Uterus (tissue), 4 donors: ENCODE measurements around the gene MOCS3. TPM values are rescaled to one million over a fixed set of nuclear protein-coding genes. Genes with fewer than 3 reads are reported as not detected.

Experiments
- DNase-seq, 2 donors: peaks; one replicate each; pipeline ENCODE4 v3.0.0-alpha.2; 2019 to 2020
- H3K27ac ChIP-seq, 2 donors: fragments of 200-600 bp; sonication (generic); 1 replicate in 1 of 2; 2 replicates in 1 of 2; pipeline ENCODE4 v1.5.1; 2016 to 2018
- H3K27me3 ChIP-seq, 2 donors: fragments of 200-600 bp; sonication (generic); one replicate each; pipeline ENCODE4 v1.5.1; 2018 to 2019; ENCODE audit warnings: control low read depth in 1 of 2
- H3K36me3 ChIP-seq, 2 donors: fragments of 200-600 bp; sonication (generic); one replicate each; pipeline ENCODE4 v1.5.1; 2019; ENCODE audit warnings: control low read depth in 1 of 2
- H3K4me1 ChIP-seq, 2 donors: fragments of 200-600 bp; sonication (generic); one replicate each; pipeline ENCODE4 v1.5.1; 2018 to 2019; ENCODE audit warnings: control low read depth in 1 of 2
- H3K4me3 ChIP-seq, 2 donors: fragments of 200-600 bp; sonication (generic); 1 replicate in 1 of 2; 2 replicates in 1 of 2; pipeline ENCODE4 v1.5.1; 2018 to 2019; ENCODE audit warnings: mild to moderate bottlenecking in 1 of 2
- H3K9me3 ChIP-seq, 2 donors: fragments of 200-600 bp; sonication (generic); one replicate each; pipeline ENCODE4 v1.5.1; 2019; ENCODE audit warnings: control low read depth in 1 of 2
- POLR2A ChIP-seq, 2 donors: fragments of 450-650 bp; IDR thresholded peaks; one replicate each; pipeline ENCODE4 v1.6.1; 2016; ENCODE audit warnings: antibody characterized with exemption in 2 of 2, mild to moderate bottlenecking in 1 of 2, moderate library complexity in 1 of 2
- intact Hi-C: fragments of 100-400 bp; cut with DNase I; formaldehyde crosslinking; loops from one replicate; pipeline ENCODE4 v1.15.1; 2023; ENCODE audit warnings: low total_unique reads
- total RNA-seq, 4 donors: library from RNA; depleted of rRNA in 3 of 4; stranded (reverse); fragments of >200 nt in 3 of 4; gene quantifications; one replicate each; pipeline versions ENCODE4 v1.1.0 to v1.2.4, GENCODE V29; 2014 to 2023
- TF ChIP-seq, protein P1 (sequence below), 4 experiments: fragments of 200-600 bp in 2 of 4; fragments of 450-650 bp in 2 of 4; sonication (generic) in 2 of 4; IDR thresholded peaks; one replicate each; pipeline ENCODE4 v1.5.1; 2016 to 2019; ENCODE audit warnings: antibody characterized with exemption in 4 of 4, mild to moderate bottlenecking in 2 of 4, moderate library complexity in 1 of 4
- donor health status: DM: yes; HTN: yes; CAD: no.

MOCS3 gene
- total RNA-seq, 4 donors from 2014 or later = 0.59 to 8.2 (median 5.9) TPM

DNA sequence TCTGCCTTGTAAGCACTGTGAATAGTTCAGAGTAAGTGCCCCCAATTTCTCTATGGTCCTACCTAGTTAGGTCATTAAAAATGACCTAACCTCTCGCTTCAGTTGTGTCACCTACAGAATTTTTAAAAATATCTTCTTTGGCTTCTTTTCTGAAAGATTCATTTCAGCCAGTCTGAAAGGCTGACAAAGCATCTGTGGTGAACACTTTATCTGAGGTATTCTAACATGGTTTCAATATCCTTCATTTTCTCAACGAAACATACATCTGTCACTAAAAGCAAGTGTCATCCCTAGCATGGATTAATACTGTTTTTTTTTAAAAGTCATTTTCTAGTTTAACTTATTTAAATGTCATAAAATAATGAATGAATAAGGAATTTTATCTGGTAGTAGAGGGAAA lies 5.4 kb upstream of the MOCS3 start:
- no peaks in the 10 kb centered on the region for H3K27me3 ChIP-seq
- no peak overlapping the region for H3K27ac ChIP-seq
- H3K36me3 ChIP-seq = no peaks in the 10 kb centered on the region
- TF ChIP-seq POLR2A (IDR thresholded peaks at IDR 0.05) = no peak
- TF ChIP-seq, protein P1, sequence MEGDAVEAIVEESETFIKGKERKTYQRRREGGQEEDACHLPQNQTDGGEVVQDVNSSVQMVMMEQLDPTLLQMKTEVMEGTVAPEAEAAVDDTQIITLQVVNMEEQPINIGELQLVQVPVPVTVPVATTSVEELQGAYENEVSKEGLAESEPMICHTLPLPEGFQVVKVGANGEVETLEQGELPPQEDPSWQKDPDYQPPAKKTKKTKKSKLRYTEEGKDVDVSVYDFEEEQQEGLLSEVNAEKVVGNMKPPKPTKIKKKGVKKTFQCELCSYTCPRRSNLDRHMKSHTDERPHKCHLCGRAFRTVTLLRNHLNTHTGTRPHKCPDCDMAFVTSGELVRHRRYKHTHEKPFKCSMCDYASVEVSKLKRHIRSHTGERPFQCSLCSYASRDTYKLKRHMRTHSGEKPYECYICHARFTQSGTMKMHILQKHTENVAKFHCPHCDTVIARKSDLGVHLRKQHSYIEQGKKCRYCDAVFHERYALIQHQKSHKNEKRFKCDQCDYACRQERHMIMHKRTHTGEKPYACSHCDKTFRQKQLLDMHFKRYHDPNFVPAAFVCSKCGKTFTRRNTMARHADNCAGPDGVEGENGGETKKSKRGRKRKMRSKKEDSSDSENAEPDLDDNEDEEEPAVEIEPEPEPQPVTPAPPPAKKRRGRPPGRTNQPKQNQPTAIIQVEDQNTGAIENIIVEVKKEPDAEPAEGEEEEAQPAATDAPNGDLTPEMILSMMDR (IDR thresholded peaks at IDR 0.05) = no peak
- DNase-seq = no peak
- no peaks in the 10 kb centered on the region for H3K9me3 ChIP-seq
- intact Hi-C loops = no loop called here
- no peak overlapping the region for H3K4me3 ChIP-seq
- peaks cover 0 to 3% of the 10 kb centered on the region in 2 donors for H3K4me1 ChIP-seq

DNA sequence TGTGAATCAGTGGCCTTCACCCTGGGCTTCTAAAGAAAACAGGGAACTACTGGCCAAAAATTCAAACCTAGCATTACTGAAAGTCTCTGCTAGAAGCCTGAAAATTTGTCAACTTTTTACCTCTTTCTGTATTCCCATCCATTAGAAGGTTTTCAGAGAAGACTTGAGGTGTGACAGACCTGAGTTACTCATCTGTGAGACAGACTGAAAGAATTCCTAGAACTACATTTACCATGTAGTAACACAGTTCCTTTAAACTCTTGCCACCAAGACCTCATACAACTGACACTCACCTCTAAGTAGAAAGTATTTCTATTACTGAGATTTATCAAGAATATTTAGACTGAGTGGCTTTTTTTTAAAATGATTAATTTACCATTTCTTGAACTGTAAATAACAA lies 4.8 kb upstream of the MOCS3 start:
- Histone ChIP-seq H3K4me3 (no peak overlapping the region), H3K27ac (no peak overlapping the region), H3K4me1 (peaks cover 0 to 3% of the 10 kb centered on the region in 2 donors), H3K9me3 (no peaks in the 10 kb centered on the region), H3K27me3 (no peaks in the 10 kb centered on the region), H3K36me3 (no peaks in the 10 kb centered on the region)
- intact Hi-C loops = no loop called here
- TF ChIP-seq, protein P1 (IDR thresholded peaks at IDR 0.05) = no peak
- TF ChIP-seq POLR2A (IDR thresholded peaks at IDR 0.05) = no peak
- DNase-seq = no peak

DNA sequence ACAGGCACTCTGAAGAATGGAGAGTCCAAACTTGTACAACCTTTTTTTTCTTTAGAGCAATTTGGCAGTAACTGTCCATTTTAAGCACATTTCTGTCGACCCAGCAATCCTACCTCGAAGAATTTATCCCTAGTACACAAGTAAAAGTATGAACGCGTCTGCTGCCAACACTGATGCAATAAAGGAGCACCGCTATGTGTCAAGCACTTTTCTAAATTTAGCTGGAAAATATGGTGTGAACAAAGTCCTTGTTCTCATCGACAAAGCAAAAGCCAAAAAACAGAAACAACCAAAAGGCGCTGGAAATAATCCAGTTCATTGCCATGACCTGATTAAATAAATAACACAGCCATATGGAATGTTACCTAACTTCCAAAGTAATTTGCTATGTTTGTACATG lies 1.3 kb upstream of the MOCS3 start:
- Histone ChIP-seq H3K27ac (no peak overlapping the region), H3K9me3 (no peaks in the 10 kb centered on the region), H3K4me1 (peaks cover 0 to 13% of the 10 kb centered on the region in 2 donors), H3K27me3 (no peaks in the 10 kb centered on the region), H3K4me3 (peak overlapping the region; percentile 89 to 97), H3K36me3 (no peaks in the 10 kb centered on the region)
- no peak for DNase-seq
- no peak for TF ChIP-seq POLR2A (IDR thresholded peaks at IDR 0.05)
- TF ChIP-seq, protein P1 (IDR thresholded peaks at IDR 0.05) = no peak
- intact Hi-C loops = no loop called here

DNA sequence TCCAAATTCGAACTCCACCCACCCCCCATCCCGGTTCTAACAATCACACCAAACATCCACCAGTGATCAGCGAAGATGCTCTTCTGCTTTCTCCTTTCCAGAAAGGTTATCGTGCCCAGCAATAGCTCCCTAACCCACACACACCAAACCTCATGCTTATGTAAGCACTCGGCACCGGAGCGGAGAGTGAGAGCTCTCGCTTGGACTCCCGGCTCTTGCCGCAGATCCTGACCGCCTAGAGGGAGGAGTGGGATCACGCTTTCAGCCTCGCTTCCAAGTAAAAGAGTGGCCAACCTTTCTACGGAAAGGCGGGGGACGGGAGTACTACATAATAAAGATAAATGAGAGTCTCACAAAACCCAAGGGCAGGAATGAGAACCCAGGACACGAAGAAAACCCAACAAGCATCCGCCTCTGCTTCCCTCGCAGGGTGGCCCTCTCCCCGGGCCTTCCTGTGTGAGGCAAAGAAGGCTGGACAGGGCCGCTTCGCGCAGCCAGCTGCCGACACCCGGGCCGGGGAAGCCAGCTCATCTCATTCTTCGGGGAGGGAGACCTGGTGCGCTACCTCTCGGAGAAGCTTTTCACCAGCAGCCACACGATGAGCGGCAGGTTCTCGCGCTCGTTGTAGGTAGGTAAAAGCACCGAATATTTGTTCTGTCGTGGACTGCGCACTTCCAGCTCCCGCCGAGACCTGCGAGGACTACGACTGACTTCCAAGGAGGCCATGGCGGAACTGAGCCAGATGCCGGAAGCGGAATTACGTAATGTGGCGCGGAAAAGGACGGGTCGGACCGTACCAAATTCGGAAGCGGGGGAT lies 612 bp upstream of the MOCS3 start, which contains the start of gene DPM1:
Gene DPM1, minus strand, starts transcription at position 735 of the 817 bp plus-strand sequence. Its CDS starts 9 bp downstream, at position 726.
- H3K27ac ChIP-seq = peak within 1 kb of the TSS; percentile 88 to 93
- intact Hi-C loops = no loop called here

More for the DNA sequence above, 612 bp upstream of the MOCS3 start, which contains the start of gene DPM1:
- peak; percentile 87 to 89 for DNase-seq
- Histone ChIP-seq H3K4me1 (peaks cover 0 to 13% of the 10 kb centered on the region in 2 donors), H3K36me3 (no peaks in the 10 kb centered on the region), H3K4me3 (peak within 1 kb of the TSS; percentile 89 to 97), H3K9me3 (no peaks in the 10 kb centered on the region), H3K27me3 (no peaks in the 10 kb centered on the region)
- TF ChIP-seq, protein P1 (IDR thresholded peaks at IDR 0.05) = peak in 1 of 4 experiments; percentile 12
- TF ChIP-seq POLR2A (IDR thresholded peaks at IDR 0.05) = peak in 1 of 2 donors; percentile 77
